Muscle of leg (tissue), 11 donors: ENCODE measurements around the gene NAGK. TPM values are rescaled to one million over a fixed set of nuclear protein-coding genes. Genes with fewer than 3 reads are reported as not detected.

Experiments used
- DNase-seq: peaks from one replicate; pipeline ENCODE4 v3.0.0; 2013
- H3K27ac ChIP-seq: one replicate; pipeline ENCODE4 v1.5.1; 2013; ENCODE audit warnings: mild to moderate bottlenecking, low read length, control low read depth
- H3K27me3 ChIP-seq: one replicate; pipeline ENCODE4 v1.6.1; 2013; ENCODE audit warnings: low read length; ENCODE audit not compliant: control insufficient read depth, insufficient read depth
- H3K36me3 ChIP-seq: one replicate; pipeline ENCODE4 v1.6.1; 2013; ENCODE audit warnings: low read length; ENCODE audit not compliant: control insufficient read depth, insufficient read depth
- H3K4me1 ChIP-seq: one replicate; pipeline ENCODE4 v1.6.1; 2013; ENCODE audit warnings: low read length; ENCODE audit not compliant: control insufficient read depth, insufficient read depth
- H3K4me3 ChIP-seq: one replicate; pipeline ENCODE4 v1.5.1; 2013; ENCODE audit warnings: low read length, control low read depth
- H3K9me3 ChIP-seq: replicated peaks from 2 replicates; pipeline ENCODE4 v1.6.1; 2013; ENCODE audit warnings: low read depth, low read length; ENCODE audit not compliant: control insufficient read depth
- WGBS: methylation state at CpG from one replicate; pipeline ENCODE4 v1.1.5; 2013; ENCODE audit warnings: missing lambda C conversion rate; ENCODE audit not compliant: insufficient coverage; 5-methylcytosine and 5-hydroxymethylcytosine counted together
- polyA plus RNA-seq, 8 donors: library from polyadenylated mRNA; unstranded; fragments of 120-200 nt; gene quantifications; one replicate each; pipeline versions ENCODE4 v1.2.1 to v1.2.3, GENCODE V29; 2013; ENCODE audit warnings: inconsistent platforms in 1 of 8, low replicate concordance in 1 of 8; ENCODE audit not compliant: insufficient read length in 8 of 8, insufficient read depth in 1 of 8
- total RNA-seq: library from RNA; stranded (reverse); fragments of 120-200 nt; gene quantifications from one replicate; pipeline ENCODE4 v1.2.4, GENCODE V29; 2013

The NAGK gene
- total and polyA plus RNA-seq, 9 donors = 65.3 to 84.8 (median 74.0) TPM

GRCh38 chr2:71066856-71067255 is 1.6 kb upstream of the NAGK start:
- Histone ChIP-seq H3K36me3 (peaks cover 15% of the 10 kb centered on the region), H3K4me3 (no peak overlapping the region), H3K27ac (no peak overlapping the region), H3K9me3 (no peaks in the 10 kb centered on the region), H3K27me3 (peaks cover 2% of the 10 kb centered on the region), H3K4me1 (peaks cover 23% of the 10 kb centered on the region)
- DNase-seq = no peak
- no CpG with 5 or more reads among the region's 3 CpGs for WGBS

GRCh38 chr2:71067567-71068217 is 756 bp upstream of the NAGK start:
- peaks cover 2% of the 10 kb centered on the region for H3K27me3 ChIP-seq

GRCh38 chr2:71069376-71069775 is 928 bp downstream of the NAGK start:
- Histone ChIP-seq H3K27me3 (no peaks in the 10 kb centered on the region), H3K36me3 (peaks cover 38% of the 10 kb centered on the region), H3K27ac (peak overlapping the region; percentile 97), H3K9me3 (no peaks in the 10 kb centered on the region), H3K4me1 (peaks cover 32% of the 10 kb centered on the region), H3K4me3 (peak overlapping the region; percentile 90)
- WGBS = 40% methylated on average over 1 of the region's 5 CpGs
- DNase-seq = no peak

More at GRCh38 chr2:71067567-71068217, 756 bp upstream of the NAGK start:
- H3K4me3 ChIP-seq = peak overlapping the region; percentile 90
- peaks cover 29% of the 10 kb centered on the region for H3K4me1 ChIP-seq
- no peaks in the 10 kb centered on the region for H3K9me3 ChIP-seq
- DNase-seq = no peak
- 1% methylated on average over 20 of the region's 26 CpGs for WGBS
- H3K27ac ChIP-seq = peak overlapping the region; percentile 97
- peaks cover 23% of the 10 kb centered on the region for H3K36me3 ChIP-seq

- 56% methylated on average over 8 of the region's 10 CpGs for WGBS
- H3K27ac ChIP-seq = no peak overlapping the region
- H3K9me3 ChIP-seq = no peaks in the 10 kb centered on the region
- no peaks in the 10 kb centered on the region for H3K27me3 ChIP-seq
- H3K36me3 ChIP-seq = peaks cover 48% of the 10 kb centered on the region
- no peak overlapping the region for H3K4me3 ChIP-seq
- peaks cover 32% of the 10 kb centered on the region for H3K4me1 ChIP-seq
- peak; percentile 36 for DNase-seq
These were observed 2.0 kb downstream of the NAGK start for GRCh38 chr2:71070294-71071093.

- peak; percentile 87 for DNase-seq
- H3K27me3 ChIP-seq = no peaks in the 10 kb centered on the region
- no peak overlapping the region for H3K4me3 ChIP-seq
- peak overlapping the region; percentile 57 for H3K27ac ChIP-seq
- WGBS = 84% methylated on average over 8 of the region's 14 CpGs
- H3K9me3 ChIP-seq = no peaks in the 10 kb centered on the region
- H3K36me3 ChIP-seq = peaks cover 61% of the 10 kb centered on the region
- peaks cover 32% of the 10 kb centered on the region for H3K4me1 ChIP-seq
These were observed 3.4 kb downstream of the NAGK start for GRCh38 chr2:71071681-71072398.

GRCh38 chr2:71072492-71072891 is 4.0 kb downstream of the NAGK start:
- DNase-seq = no peak
- Histone ChIP-seq H3K9me3 (no peaks in the 10 kb centered on the region), H3K4me1 (peaks cover 31% of the 10 kb centered on the region), H3K27ac (peak overlapping the region; percentile 57), H3K4me3 (no peak overlapping the region), H3K27me3 (no peaks in the 10 kb centered on the region), H3K36me3 (peaks cover 68% of the 10 kb centered on the region)
- no CpG with 5 or more reads among the region's 4 CpGs for WGBS

- DNase-seq = no peak
- Histone ChIP-seq H3K4me3 (no peak overlapping the region), H3K27ac (no peak overlapping the region), H3K9me3 (no peaks in the 10 kb centered on the region), H3K27me3 (no peaks in the 10 kb centered on the region), H3K4me1 (peaks cover 27% of the 10 kb centered on the region), H3K36me3 (peaks cover 76% of the 10 kb centered on the region)
- 93% methylated on average over 6 of the region's 8 CpGs for WGBS
These were observed 5.0 kb downstream of the NAGK start for GRCh38 chr2:71073475-71073874.

- H3K4me1 ChIP-seq = peaks cover 19% of the 10 kb centered on the region
- WGBS = no CpG with 5 or more reads among the region's 2 CpGs
- no peaks in the 10 kb centered on the region for H3K27me3 ChIP-seq
- H3K36me3 ChIP-seq = peaks cover 85% of the 10 kb centered on the region
- DNase-seq = no peak
- no peaks in the 10 kb centered on the region for H3K9me3 ChIP-seq
- H3K4me3 ChIP-seq = no peak overlapping the region
- no peak overlapping the region for H3K27ac ChIP-seq
These were observed 6.5 kb downstream of the NAGK start for GRCh38 chr2:71074893-71075395.

GRCh38 chr2:71078624-71079023 is 10.2 kb downstream of the NAGK start:
- no peaks in the 10 kb centered on the region for H3K27me3 ChIP-seq
- H3K36me3 ChIP-seq = peaks cover 57% of the 10 kb centered on the region
- no peaks in the 10 kb centered on the region for H3K9me3 ChIP-seq
- 86% methylated on average over 3 of the region's 3 CpGs for WGBS
- H3K27ac ChIP-seq = no peak overlapping the region
- no peak for DNase-seq
- no peak overlapping the region for H3K4me3 ChIP-seq
- no peaks in the 10 kb centered on the region for H3K4me1 ChIP-seq
